ENCODE data around the gene IWS1. TPM values are rescaled to one million over a fixed set of nuclear protein-coding genes. Genes with fewer than 3 reads are reported as not detected.

IWS1 gene
- total RNA-seq, 2 donors from 2014 or later: 91.4 to 107 TPM

DNA sequence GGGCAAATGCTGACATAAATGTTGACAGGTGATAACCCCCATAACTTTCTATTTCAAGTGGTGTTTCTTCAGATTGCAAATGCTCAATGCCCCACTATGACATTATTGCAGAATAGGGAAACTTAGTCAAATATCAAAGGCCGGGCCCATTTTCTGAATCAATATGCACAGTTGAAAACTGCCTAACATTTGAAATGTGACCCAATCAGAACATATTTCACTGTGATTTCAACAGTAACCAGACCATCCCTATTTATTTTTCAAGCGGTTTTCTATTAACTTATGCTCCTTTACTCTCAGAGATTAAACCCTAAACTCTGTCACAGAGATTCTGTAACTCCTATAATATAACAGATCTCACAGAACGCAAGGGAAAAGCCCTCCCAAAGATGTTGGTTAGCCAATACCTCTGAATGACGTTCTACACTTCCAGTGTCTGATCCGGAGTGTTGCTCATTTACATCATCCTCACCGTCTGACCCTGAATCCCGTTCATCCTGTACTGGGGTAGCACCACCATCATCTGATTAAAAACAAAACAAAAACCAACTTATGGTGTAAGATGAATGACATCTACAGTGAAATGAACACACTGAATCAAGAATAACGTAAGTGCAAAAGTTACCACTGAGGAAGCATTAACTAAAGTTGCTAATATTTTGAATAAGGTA, 2.9 kb downstream of the IWS1 start:
- 92 to 100% methylated on average over 3 to 8 of the region's 8 CpGs for WGBS, 2 experiments (ENCODE audit: insufficient coverage in 1 of 2, insufficient read length in 1 of 2)
- H3K27ac Mint-ChIP-seq: no peak overlapping the region
- H3K27me3 ChIP-seq (ENCODE audit: control insufficient read depth, insufficient read depth, low read length, poor library complexity, severe bottlenecking): no peaks in the 10 kb centered on the region
- H3K9me3 ChIP-seq (ENCODE audit: control insufficient read depth, low read length): no peaks in the 10 kb centered on the region
- no peak overlapping the region for H3K9ac ChIP-seq (ENCODE audit: extremely low read depth, low read length, poor library complexity, severe bottlenecking)
- H3K9me3 Mint-ChIP-seq: no peaks in the 10 kb centered on the region
- no peak overlapping the region for H3K27ac ChIP-seq (ENCODE audit: low read depth, low read length)
- H3K27me3 Mint-ChIP-seq (ENCODE audit: insufficient read depth): no peaks in the 10 kb centered on the region
- H3K36me3 ChIP-seq (ENCODE audit: control insufficient read depth, insufficient read depth, low read length): peaks cover 59% of the 10 kb centered on the region
- H3K4me1 ChIP-seq (ENCODE audit: control insufficient read depth, insufficient read depth, low read length): peaks cover 4% of the 10 kb centered on the region
- H3K36me3 Mint-ChIP-seq (ENCODE audit: low read depth): peaks cover 46% of the 10 kb centered on the region
- H3K4me1 Mint-ChIP-seq: peaks cover 25% of the 10 kb centered on the region
- H3K4me3 ChIP-seq (ENCODE audit: low read length): peak overlapping the region; percentile 98
- DNase-seq: no peak
- H3K4me3 Mint-ChIP-seq: peak overlapping the region; percentile 14
- TF ChIP-seq, protein P1, sequence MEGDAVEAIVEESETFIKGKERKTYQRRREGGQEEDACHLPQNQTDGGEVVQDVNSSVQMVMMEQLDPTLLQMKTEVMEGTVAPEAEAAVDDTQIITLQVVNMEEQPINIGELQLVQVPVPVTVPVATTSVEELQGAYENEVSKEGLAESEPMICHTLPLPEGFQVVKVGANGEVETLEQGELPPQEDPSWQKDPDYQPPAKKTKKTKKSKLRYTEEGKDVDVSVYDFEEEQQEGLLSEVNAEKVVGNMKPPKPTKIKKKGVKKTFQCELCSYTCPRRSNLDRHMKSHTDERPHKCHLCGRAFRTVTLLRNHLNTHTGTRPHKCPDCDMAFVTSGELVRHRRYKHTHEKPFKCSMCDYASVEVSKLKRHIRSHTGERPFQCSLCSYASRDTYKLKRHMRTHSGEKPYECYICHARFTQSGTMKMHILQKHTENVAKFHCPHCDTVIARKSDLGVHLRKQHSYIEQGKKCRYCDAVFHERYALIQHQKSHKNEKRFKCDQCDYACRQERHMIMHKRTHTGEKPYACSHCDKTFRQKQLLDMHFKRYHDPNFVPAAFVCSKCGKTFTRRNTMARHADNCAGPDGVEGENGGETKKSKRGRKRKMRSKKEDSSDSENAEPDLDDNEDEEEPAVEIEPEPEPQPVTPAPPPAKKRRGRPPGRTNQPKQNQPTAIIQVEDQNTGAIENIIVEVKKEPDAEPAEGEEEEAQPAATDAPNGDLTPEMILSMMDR (conservative IDR thresholded peaks at IDR 0.05): no peak

DNA sequence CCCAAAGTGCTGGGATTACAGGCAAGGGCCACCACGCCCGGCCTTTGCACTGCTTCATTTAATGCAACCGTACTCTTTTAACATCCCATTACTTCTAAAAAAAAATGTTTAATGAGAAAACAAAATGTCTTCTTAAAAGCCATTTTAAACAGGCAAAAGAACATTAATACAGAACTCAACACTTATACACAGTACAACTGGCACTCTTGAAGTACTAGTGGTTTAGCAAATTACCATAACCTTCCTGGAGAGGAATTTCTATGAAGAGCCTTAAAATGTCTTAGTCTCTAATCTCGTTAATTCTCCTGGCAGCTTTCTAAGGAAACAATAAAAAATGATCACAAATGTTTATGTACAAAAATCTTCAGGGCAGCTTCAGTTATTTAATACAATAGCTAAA, 5.9 kb downstream of the IWS1 start:
- peaks cover 28% of the 10 kb centered on the region for H3K4me1 Mint-ChIP-seq
- Histone ChIP-seq H3K27ac (ENCODE audit: low read depth, low read length) (no peak overlapping the region), H3K36me3 (ENCODE audit: control insufficient read depth, insufficient read depth, low read length) (peaks cover 88% of the 10 kb centered on the region), H3K4me3 (ENCODE audit: low read length) (peak overlapping the region; percentile 98), H3K4me1 (ENCODE audit: control insufficient read depth, insufficient read depth, low read length) (peaks cover 4% of the 10 kb centered on the region), H3K9ac (ENCODE audit: extremely low read depth, low read length, poor library complexity, severe bottlenecking) (no peak overlapping the region), H3K27me3 (ENCODE audit: control insufficient read depth, insufficient read depth, low read length, poor library complexity, severe bottlenecking) (no peaks in the 10 kb centered on the region), H3K9me3 (ENCODE audit: control insufficient read depth, low read length) (no peaks in the 10 kb centered on the region)
- TF ChIP-seq, protein P1 (conservative IDR thresholded peaks at IDR 0.05): no peak
- no peak overlapping the region for H3K4me3 Mint-ChIP-seq
- no peaks in the 10 kb centered on the region for H3K9me3 Mint-ChIP-seq
- DNase-seq: no peak
- 99% methylated on average over 4 of the region's 4 CpGs; no CpG with 5 or more reads in 1 of the 2 experiments for WGBS, 2 experiments (ENCODE audit: insufficient coverage in 1 of 2, insufficient read length in 1 of 2)
- peaks cover 72% of the 10 kb centered on the region for H3K36me3 Mint-ChIP-seq (ENCODE audit: low read depth)
- no peaks in the 10 kb centered on the region for H3K27me3 Mint-ChIP-seq (ENCODE audit: insufficient read depth)
- no peak overlapping the region for H3K27ac Mint-ChIP-seq

DNA sequence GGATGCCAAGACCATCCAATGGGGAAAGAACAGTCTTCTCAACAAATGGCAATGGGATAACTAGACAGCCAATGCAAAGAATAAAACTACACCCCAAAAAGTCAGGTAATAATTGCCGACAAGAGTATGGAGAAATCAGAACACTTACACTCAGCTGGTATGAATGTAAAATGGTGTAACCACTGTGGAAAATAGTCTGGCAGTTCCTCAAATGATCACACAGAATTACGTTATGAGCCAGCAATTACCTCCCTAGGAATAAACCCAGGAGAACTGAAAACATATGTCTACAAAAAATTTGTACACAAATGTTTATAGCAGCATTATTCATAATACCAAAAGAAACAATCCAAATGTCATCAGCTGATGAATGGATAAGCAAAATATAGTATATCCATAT, 8.8 kb downstream of the IWS1 start:
- peak overlapping the region; percentile 16 for H3K27ac Mint-ChIP-seq
- peaks cover 63% of the 10 kb centered on the region for H3K36me3 Mint-ChIP-seq (ENCODE audit: low read depth)

More for the DNA sequence above, 8.8 kb downstream of the IWS1 start:
- Histone ChIP-seq H3K9ac (ENCODE audit: extremely low read depth, low read length, poor library complexity, severe bottlenecking) (no peak overlapping the region), H3K27me3 (ENCODE audit: control insufficient read depth, insufficient read depth, low read length, poor library complexity, severe bottlenecking) (no peaks in the 10 kb centered on the region), H3K4me3 (ENCODE audit: low read length) (peak overlapping the region; percentile 34), H3K36me3 (ENCODE audit: control insufficient read depth, insufficient read depth, low read length) (peaks cover 97% of the 10 kb centered on the region), H3K27ac (ENCODE audit: low read depth, low read length) (no peak overlapping the region), H3K9me3 (ENCODE audit: control insufficient read depth, low read length) (no peaks in the 10 kb centered on the region), H3K4me1 (ENCODE audit: control insufficient read depth, insufficient read depth, low read length) (peaks cover 12% of the 10 kb centered on the region)
- 100% methylated on average over 2 of the region's 2 CpGs; no CpG with 5 or more reads in 1 of the 2 experiments for WGBS, 2 experiments (ENCODE audit: insufficient coverage in 1 of 2, insufficient read length in 1 of 2)
- Mint-ChIP-seq H3K4me3 (no peak overlapping the region), H3K4me1 (peaks cover 46% of the 10 kb centered on the region), H3K9me3 (no peaks in the 10 kb centered on the region), H3K27me3 (ENCODE audit: insufficient read depth) (no peaks in the 10 kb centered on the region)
- TF ChIP-seq, protein P1 (conservative IDR thresholded peaks at IDR 0.05): no peak
- no peak for DNase-seq
